GM19452 (cell line): ENCODE measurements around the gene CNST.
"Not testable (repeated sequence)": the region's sequence is repeated elsewhere in the genome, so short reads cannot be mapped to it uniquely, and the experiment has no call there.

Experiments
- ATAC-seq: cut with Tn5 transposase; IDR thresholded peaks from one replicate; pipeline ENCODE4 v1.9.1; 2021; ENCODE audit not compliant: unreplicated experiment

CNST gene

GRCh38 chr1:246617768-246618167, 51.5 kb downstream of the CNST start:
- ATAC-seq = no peak

- no peak for ATAC-seq
Measured at GRCh38 chr1:246618240-246618808, 52.1 kb downstream of the CNST start.

GRCh38 chr1:246622035-246622652, 55.9 kb downstream of the CNST start:
- ATAC-seq = no peak

DNA sequence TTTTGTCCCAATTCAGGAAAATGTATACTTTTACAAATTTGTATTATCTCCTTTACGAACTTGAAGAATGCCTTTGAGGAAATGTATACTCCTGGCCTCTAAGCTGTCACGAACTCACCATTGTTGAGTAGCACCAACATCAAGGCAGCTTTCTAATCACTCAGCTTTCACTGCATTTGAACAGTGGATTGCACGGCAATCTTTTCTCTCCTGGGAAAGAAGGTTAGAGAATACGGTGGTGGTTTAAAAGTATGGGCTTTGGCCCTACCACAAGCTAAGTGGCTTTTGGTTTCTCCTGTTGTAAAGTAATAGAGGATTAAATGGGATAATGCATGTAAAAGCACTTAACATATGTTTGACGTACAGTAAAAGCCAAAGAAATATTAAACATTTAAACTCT, 57.8 kb downstream of the CNST start:
- ATAC-seq = no peak

- ATAC-seq = peak; percentile 91
Measured at GRCh38 chr1:246629030-246629429, 62.8 kb downstream of the CNST start.

DNA sequence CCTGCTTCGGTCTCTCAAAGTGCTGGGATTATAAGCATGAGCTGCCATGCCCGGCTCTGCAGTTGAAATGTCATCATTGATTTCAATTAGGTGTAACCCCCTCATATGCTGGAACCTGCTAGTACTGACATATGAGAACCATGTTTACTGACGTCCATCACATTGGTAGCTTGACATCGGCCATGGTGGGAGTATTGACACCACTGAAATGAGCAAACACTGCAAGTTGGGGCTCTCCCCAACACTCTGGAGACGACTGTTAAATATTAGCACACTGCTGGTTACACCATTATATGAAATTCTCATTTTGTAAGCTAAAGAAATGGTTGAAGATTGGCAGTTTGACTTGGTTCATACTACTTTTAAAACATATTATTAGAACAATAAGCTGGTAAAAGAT, 63.7 kb downstream of the CNST start:
- ATAC-seq = peak; percentile 44

DNA sequence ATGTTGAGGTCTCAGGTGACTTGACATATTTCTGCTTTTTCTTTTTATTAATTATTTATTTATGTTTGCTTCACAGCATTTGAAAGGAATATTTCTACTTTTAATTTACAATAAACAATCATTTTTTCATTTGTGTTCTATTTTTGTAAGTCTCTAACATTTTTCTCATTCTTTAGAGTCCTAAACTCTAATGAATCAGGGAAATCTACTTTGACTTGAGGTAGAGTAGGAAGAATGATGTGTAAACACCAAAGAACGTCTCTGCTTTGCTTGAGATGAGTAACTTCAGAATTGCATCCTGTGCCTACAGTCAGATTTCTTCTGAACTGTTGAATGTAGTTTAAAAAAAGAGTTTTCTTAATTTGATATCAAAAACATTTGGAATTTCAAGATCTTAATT, 65.2 kb downstream of the CNST start:
- no peak for ATAC-seq

DNA sequence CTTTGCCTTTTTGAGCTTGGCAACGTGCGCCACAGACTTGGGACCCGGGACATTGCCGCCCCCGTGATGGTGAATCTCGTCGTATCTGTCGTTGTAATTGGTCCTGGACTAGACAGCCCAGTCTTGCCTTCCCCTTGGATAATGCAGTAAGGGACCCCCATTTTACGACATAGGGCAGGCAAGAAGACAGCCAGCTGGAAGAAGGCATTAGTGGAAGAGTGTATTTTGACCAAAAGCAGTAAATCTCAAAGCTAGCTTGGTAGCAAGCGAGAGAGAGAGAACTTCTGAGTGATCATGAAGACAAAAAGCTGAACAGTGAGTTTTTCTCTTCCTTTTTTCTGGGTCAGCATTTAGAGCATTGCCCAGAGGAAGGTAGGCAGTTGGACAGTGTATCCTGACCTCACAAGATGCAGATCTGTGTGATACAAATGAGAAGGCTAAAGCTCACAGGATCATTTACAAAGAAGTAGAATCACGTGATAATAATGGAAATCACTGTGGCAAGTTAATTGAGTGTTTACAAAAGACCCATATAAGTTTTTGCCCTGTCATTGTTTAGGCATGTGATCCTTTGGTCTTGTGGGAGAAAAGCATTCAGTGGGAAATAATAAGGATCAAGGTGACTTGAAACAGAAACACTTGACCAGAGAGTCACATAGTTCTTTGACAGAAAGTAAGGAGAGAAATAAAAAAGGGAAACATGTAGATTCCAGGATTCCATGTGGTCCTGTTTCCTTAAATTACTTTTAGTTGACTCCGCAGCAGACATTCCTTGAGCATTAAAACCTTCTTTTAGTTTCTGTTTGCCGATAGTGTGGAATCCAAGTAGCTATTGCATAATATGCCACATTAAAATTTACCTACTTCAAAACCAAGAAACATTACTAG, 66.3 kb downstream of the CNST start:
- ATAC-seq = no peak

GRCh38 chr1:246634659-246635058, 68.4 kb downstream of the CNST start:
- not testable (repeated sequence) for ATAC-seq

GRCh38 chr1:246638941-246639655, 72.8 kb downstream of the CNST start:
- no peak for ATAC-seq

DNA sequence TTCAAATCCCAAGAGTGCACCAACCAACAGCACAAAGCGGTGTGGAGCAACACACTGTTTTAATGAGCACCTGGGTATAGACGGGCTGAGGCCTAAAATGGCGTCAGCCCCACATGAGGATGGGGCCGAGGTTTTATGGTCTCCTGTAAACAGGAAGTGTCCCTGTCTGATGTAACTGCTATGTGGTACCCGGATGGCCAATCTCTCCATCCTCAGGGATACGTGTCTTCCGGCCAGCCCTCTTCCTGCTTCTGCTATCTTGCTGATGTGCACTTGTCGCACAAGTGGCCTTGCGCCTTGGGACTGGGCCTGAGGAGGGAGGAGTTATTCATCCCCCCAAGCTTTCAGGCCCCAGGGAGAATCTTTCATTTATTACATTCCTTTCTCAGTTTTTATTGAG, 73.5 kb downstream of the CNST start:
- ATAC-seq = no peak

DNA sequence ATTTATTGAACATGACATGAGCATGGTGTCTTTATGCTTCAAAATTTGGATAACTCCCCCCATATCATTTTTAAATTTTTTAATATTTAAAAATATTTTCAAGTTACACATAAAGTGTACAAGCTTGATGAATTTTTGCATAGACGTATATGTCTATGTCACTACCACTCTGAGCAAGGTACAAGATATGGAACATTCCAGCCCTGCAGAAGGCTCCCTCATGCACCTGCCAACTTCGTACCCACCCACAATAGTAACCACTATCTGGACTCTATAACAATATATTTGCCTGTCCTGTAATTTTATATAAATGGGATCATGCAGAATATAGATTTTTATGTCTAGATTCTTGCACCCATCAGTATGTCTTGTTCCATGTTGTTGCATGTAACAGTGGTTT, 74.5 kb downstream of the CNST start:
- ATAC-seq = no peak

DNA sequence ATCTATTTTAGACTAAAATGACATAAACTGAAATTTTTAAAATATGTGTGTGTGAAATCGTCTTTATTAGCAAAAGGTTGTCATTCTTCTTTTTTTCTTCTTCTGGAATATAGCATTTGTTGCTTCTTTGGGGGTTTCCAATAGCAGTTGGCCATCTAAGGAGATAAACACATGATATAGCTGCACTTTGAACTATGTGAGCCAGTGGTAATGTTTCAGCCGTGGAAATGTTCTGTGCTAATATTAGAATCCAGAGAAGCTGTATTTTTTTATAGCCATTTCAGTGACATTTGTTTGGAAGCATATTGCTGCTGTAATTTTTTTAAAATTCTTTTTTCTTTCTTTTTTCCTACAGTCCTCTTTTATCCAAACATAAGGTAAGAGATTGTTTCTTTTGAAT, 75.1 kb downstream of the CNST start:
- no peak for ATAC-seq

DNA sequence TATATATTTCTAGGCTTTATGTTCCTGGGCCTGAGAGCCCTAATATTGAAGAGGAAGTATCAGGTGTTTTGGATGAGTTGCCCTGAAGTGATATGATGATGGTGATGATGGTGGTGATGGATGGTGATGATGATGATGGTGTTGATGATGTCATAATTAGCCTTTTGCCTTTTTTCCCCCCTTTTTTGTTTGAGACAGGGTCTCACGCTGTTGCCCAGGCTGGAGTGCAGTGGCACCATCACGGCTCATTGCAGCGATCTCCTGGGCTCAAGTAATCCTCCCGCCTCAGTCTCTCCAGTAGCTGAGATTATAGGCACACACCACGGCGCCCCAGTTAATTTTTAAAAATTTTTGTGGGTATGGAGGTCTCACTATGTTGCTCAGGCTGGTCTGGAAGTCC, 76.5 kb downstream of the CNST start:
- ATAC-seq = no peak

DNA sequence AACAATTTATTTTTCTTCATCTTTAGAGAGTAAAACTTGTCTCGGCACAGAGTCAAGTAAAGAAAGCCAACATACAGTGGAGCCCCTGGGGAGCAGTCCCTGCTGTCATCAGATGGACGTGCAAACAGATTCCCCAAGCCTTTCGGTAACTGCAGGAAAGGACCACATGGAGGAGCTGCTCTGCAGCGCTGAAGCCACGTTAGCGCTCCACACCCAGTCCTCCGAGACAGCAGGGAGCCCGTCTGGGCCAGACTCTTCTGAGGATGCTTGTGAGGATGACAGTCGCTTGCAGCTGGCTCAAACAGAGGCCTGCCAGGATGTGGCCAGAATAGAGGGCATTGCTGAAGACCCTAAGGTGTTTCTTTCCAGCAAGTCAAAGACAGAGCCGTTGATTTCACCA, 80.9 kb downstream of the CNST start:
- ATAC-seq = no peak

DNA sequence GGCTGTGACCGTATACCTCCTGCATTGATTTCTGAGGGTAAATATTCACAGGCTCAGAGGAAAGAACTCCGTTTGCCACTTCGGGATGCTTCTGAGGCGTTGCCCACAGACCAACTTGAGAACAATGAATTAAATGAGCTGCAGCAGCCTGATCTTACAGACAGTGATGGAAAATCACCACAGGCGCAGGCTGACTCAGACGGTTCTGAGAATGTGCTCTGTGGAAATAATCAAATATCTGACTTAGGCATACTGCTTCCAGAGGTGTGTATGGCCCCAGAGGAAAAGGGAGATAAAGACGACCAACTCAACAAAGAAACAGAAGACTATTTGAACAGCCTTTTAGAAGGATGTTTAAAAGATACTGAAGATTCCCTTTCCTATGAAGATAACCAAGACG, 81.3 kb downstream of the CNST start:
- no peak for ATAC-seq

- ATAC-seq = no peak
Measured at GRCh38 chr1:246651012-246651695, 84.9 kb downstream of the CNST start.

DNA sequence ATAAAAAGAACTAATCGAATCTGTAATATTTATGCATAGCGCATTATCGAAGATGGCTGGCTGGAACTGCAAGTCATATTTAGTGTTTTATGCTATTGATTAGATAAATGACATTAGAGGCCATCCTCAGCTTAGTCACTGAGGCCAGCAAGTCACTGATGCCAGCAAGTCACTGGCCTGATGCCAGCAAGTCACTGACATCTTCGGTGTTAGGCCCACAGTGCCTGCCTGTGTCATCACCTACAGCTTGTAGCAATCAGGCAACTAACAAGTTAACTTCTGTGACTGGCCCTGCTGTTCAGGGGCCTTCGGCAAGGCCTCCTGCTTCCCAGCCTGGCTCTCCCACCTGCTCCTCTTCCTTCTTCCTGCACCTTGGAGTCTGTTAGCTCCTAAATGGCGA, 92.3 kb downstream of the CNST start:
- no peak for ATAC-seq

DNA sequence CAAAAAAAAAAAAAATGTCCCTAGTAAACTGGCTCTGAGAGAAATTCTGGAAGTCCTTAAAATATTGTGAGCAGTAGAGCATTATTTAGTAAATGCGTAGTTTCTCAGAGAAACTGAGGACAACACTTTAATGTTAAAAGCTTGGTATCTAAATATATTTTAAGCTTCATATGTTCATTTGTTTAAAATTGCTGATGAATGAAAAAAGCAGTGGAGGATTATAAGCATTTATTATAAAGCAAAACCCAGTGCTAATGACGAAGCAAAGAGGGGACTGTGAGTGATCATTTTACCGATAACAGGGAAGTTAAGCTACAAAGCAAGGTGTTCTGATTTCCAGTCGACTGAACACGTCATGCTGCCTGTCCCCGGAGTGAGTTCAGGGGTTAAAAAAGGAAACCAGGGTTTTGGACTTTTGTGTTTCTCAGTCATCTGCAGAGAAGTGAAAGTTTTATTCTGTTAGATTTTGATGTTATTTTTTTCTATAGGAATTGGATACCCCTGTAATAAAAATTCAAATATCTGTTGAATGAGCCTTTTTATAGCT, 93.4 kb downstream of the CNST start:
- no peak for ATAC-seq

GRCh38 chr1:246661451-246661850, 95.2 kb downstream of the CNST start:
- no peak for ATAC-seq

DNA sequence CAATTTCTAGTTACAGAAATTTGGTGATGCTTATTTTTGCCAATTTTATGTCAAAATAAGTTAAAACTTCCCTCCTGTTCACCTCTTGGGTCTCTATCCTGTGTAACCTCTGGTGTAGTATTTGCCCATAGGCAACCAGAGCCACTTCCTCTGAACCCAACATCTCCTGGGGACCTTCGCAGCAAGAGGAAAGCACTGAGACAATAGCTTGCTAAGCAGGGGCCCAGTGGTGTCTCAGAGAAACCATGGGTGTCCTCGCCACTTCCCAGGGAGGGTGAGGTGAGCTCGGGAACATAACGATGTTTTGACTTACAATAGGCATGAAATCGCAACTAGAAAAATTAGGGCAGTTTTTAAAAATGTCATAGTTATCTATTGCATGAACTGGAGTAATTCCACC, 101.5 kb downstream of the CNST start:
- ATAC-seq = no peak
